Prostate gland (tissue), 2 donors: ENCODE measurements around the gene TMEM233. TPM values are rescaled to one million over a fixed set of nuclear protein-coding genes. Genes with fewer than 3 reads are reported as not detected.

Experiments used
- DNase-seq: peaks from one replicate; pipeline ENCODE4 v3.0.0-alpha.2; 2019; ENCODE audit warnings: low spot score
- H3K27ac ChIP-seq, 2 donors: fragments of 200-600 bp; sonication (generic); 2 replicates each; pipeline ENCODE4 v1.5.1; 2017 to 2019
- H3K27me3 ChIP-seq: fragments of 200-600 bp; sonication (generic); replicated peaks from 2 replicates; pipeline ENCODE4 v1.5.1; 2019; ENCODE audit not compliant: insufficient read depth
- H3K36me3 ChIP-seq, 2 donors: fragments of 200-600 bp; sonication (generic); 1 replicate in 1 of 2; 2 replicates in 1 of 2; pipeline versions ENCODE4 v1.5.1 to v1.8.1; 2017 to 2019
- H3K4me1 ChIP-seq: fragments of 200-600 bp; sonication (generic); replicated peaks from 2 replicates; pipeline ENCODE4 v1.5.1; 2019
- H3K4me3 ChIP-seq, 2 donors: fragments of 200-600 bp; sonication (generic); 2 replicates each; pipeline ENCODE4 v1.5.1; 2017 to 2019
- H3K9me3 ChIP-seq: fragments of 200-600 bp; sonication (generic); 2 replicates; pipeline ENCODE4 v1.5.1; 2017
- POLR2A ChIP-seq: fragments of 450-650 bp; IDR thresholded peaks from one replicate; pipeline ENCODE4 v1.6.1; 2016; ENCODE audit warnings: antibody characterized with exemption, mild to moderate bottlenecking
- POLR2AphosphoS5 ChIP-seq: sonication (generic); formaldehyde crosslinking; IDR thresholded peaks from one replicate; pipeline ENCODE4 v1.6.1; 2017; ENCODE audit warnings: antibody characterized with exemption
- WGBS: methylation state at CpG from one replicate; pipeline ENCODE4 v1.1.5; 2018; 5-methylcytosine and 5-hydroxymethylcytosine counted together
- intact Hi-C: fragments of 100-400 bp; cut with DNase I; formaldehyde crosslinking; loops from one replicate; pipeline ENCODE4 v1.14.2; 2022
- total RNA-seq, 2 donors: library from RNA; depleted of rRNA; stranded (reverse); fragments of >200 nt; gene quantifications; one replicate each; pipeline ENCODE4 v1.1.0, GENCODE V29; 2016
- TF ChIP-seq, protein P1 (sequence below), 4 experiments: fragments of 200-600 bp in 2 of 4; fragments of 450-650 bp in 2 of 4; sonication (generic) in 2 of 4; IDR thresholded peaks; 1 replicate in 3 of 4; 2 replicates in 1 of 4; pipeline ENCODE4 v1.5.1; 2016 to 2019; ENCODE audit warnings: antibody characterized with exemption in 4 of 4, mild to moderate bottlenecking in 2 of 4, moderate library complexity in 2 of 4

TMEM233 gene
- total RNA-seq, 2 donors from 2014 or later: 0.18 TPM; not detected in 1

- Histone ChIP-seq H3K27me3 (peaks cover 1% of the 10 kb centered on the region), H3K9me3 (no peaks in the 10 kb centered on the region), H3K4me1 (no peaks in the 10 kb centered on the region), H3K36me3 (no peaks in the 10 kb centered on the region), H3K27ac (no peak overlapping the region), H3K4me3 (no peak overlapping the region)
- 65% methylated on average over 8 of the region's 8 CpGs for WGBS
- DNase-seq: no peak
- TF ChIP-seq POLR2AphosphoS5 (no peak), POLR2A (no peak)
- TF ChIP-seq, protein P1, sequence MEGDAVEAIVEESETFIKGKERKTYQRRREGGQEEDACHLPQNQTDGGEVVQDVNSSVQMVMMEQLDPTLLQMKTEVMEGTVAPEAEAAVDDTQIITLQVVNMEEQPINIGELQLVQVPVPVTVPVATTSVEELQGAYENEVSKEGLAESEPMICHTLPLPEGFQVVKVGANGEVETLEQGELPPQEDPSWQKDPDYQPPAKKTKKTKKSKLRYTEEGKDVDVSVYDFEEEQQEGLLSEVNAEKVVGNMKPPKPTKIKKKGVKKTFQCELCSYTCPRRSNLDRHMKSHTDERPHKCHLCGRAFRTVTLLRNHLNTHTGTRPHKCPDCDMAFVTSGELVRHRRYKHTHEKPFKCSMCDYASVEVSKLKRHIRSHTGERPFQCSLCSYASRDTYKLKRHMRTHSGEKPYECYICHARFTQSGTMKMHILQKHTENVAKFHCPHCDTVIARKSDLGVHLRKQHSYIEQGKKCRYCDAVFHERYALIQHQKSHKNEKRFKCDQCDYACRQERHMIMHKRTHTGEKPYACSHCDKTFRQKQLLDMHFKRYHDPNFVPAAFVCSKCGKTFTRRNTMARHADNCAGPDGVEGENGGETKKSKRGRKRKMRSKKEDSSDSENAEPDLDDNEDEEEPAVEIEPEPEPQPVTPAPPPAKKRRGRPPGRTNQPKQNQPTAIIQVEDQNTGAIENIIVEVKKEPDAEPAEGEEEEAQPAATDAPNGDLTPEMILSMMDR (IDR thresholded peaks at IDR 0.05): no peak
- intact Hi-C loops: no loop called here
Measured at GRCh38 chr12:119576118-119576810, 17.3 kb upstream of the TMEM233 start.

DNA sequence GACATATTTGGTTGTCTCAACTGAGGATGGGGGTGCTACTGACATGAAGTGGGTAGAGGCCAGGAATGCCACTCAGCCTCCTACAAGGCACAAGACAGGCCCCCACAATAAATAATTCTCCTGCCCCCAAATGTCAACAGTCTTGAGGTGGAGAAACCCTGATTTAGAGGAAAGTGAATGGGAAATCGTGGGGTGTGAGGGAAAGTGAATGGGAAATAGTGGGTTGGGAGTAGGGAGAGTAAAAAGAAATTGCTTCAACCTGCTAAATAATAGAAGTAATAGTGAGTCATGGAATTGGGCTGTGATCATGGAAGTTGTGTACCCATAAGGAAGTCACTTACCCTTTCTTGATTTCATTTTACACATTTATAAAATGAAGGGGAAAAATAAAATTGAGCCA is 16.7 kb upstream of the TMEM233 start:
- TF ChIP-seq POLR2AphosphoS5: no peak
- no peaks in the 10 kb centered on the region for H3K9me3 ChIP-seq
- no peak overlapping the region for H3K27ac ChIP-seq
- WGBS: 76% methylated on average over 1 of the region's 1 CpG
- no peak overlapping the region for H3K4me3 ChIP-seq
- no peak for DNase-seq
- intact Hi-C loops: no loop called here
- H3K4me1 ChIP-seq: no peaks in the 10 kb centered on the region
- H3K36me3 ChIP-seq: no peaks in the 10 kb centered on the region
- peaks cover 1% of the 10 kb centered on the region for H3K27me3 ChIP-seq

DNA sequence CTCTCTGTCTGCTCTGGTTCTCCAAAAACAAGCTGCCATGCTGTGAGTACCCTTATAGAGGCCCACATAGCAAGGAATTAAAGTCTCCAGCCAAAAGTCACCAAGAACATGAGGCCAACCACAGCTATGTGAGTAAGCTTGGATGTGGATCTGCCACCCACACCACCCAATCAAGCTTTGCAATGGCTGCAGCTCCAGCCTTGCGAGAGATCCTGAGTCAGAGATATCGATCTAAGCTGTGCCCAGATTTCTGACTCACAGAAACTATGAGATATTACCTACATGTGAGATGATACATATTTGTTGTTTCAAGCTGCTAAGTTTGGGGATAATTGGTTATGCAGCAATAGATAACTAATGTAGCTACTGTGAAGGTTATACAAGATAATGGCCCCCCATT is 15.5 kb upstream of the TMEM233 start:
- Histone ChIP-seq H3K9me3 (no peaks in the 10 kb centered on the region), H3K27ac (no peak overlapping the region), H3K4me3 (no peak overlapping the region), H3K36me3 (no peaks in the 10 kb centered on the region), H3K4me1 (no peaks in the 10 kb centered on the region), H3K27me3 (peaks cover 1% of the 10 kb centered on the region)
- intact Hi-C loops: no loop called here
- TF ChIP-seq POLR2A: no peak
- TF ChIP-seq, protein P1 (IDR thresholded peaks at IDR 0.05): no peak
- no peak for TF ChIP-seq POLR2AphosphoS5
- DNase-seq: no peak
- WGBS: 79% methylated on average over 2 of the region's 2 CpGs

- no peak for TF ChIP-seq POLR2A
- TF ChIP-seq, protein P1 (IDR thresholded peaks at IDR 0.05): no peak
- no peak for TF ChIP-seq POLR2AphosphoS5
- H3K9me3 ChIP-seq: no peaks in the 10 kb centered on the region
- H3K27me3 ChIP-seq: peaks cover 12% of the 10 kb centered on the region
- H3K27ac ChIP-seq: no peak overlapping the region
- no peak overlapping the region for H3K4me3 ChIP-seq
- no peak for DNase-seq
- WGBS: 73% methylated on average over 1 of the region's 1 CpG
- H3K36me3 ChIP-seq: no peaks in the 10 kb centered on the region
- H3K4me1 ChIP-seq: no peaks in the 10 kb centered on the region
- intact Hi-C loops: no loop called here
Measured at GRCh38 chr12:119589097-119589496, 4.5 kb upstream of the TMEM233 start.

- WGBS: 87% methylated on average over 4 of the region's 4 CpGs
- no peaks in the 10 kb centered on the region for H3K4me1 ChIP-seq
- H3K4me3 ChIP-seq: no peak overlapping the region
- TF ChIP-seq POLR2AphosphoS5 (no peak), POLR2A (no peak)
- TF ChIP-seq, protein P1 (IDR thresholded peaks at IDR 0.05): no peak
- no peak overlapping the region for H3K27ac ChIP-seq
- intact Hi-C loops: no loop called here
- H3K36me3 ChIP-seq: no peaks in the 10 kb centered on the region
- no peak for DNase-seq
- peaks cover 15% of the 10 kb centered on the region for H3K27me3 ChIP-seq
- no peaks in the 10 kb centered on the region for H3K9me3 ChIP-seq
Measured at GRCh38 chr12:119589634-119590033, 3.9 kb upstream of the TMEM233 start.
